ENCODE measurements around the gene ENPP7. TPM values are rescaled to one million over a fixed set of nuclear protein-coding genes. Genes with fewer than 3 reads are reported as not detected.

Gene ENPP7
- total RNA-seq, 4 donors from 2014 or later = not detected

- intact Hi-C loops (cut with DNase I; ENCODE audit: low total_unique reads) = no loop called here
- no peak for ATAC-seq
- peaks cover 17 to 30% (median 26%) of the 10 kb centered on the region in 3 donors for H3K27me3 ChIP-seq
- no peak for DNase-seq
- no peak overlapping the region for H3K27ac ChIP-seq
- no peak overlapping the region for H3K4me3 ChIP-seq
- H3K9me3 ChIP-seq = no peaks in the 10 kb centered on the region
- in situ Hi-C loops (cut with MboI; ENCODE audit: low sequenced_read_pairs in 4 of 4) = no loop called here
- H3K36me3 ChIP-seq = no peaks in the 10 kb centered on the region
- H3K4me1 ChIP-seq = no peaks in the 10 kb centered on the region
- TF ChIP-seq POLR2A (IDR thresholded peaks at IDR 0.05) = no peak
- TF ChIP-seq CTCF (IDR thresholded peaks at IDR 0.05 in 4 of 5, conservative IDR thresholded peaks at IDR 0.05 in 1 of 5) = no peak
Observed at GRCh38 chr17:79684132-79684985, 46.4 kb upstream of the ENPP7 start.

- no peak overlapping the region for H3K27ac ChIP-seq
- TF ChIP-seq POLR2A (IDR thresholded peaks at IDR 0.05) (no peak), CTCF (IDR thresholded peaks at IDR 0.05 in 4 of 5, conservative IDR thresholded peaks at IDR 0.05 in 1 of 5) (no peak)
- H3K9me3 ChIP-seq = no peaks in the 10 kb centered on the region
- no peak overlapping the region for H3K4me3 ChIP-seq
- ATAC-seq (no peak), DNase-seq (no peak)
- H3K4me1 ChIP-seq = no peaks in the 10 kb centered on the region
- in situ Hi-C loops (cut with MboI; ENCODE audit: low sequenced_read_pairs in 4 of 4) (no loop called here), intact Hi-C loops (cut with DNase I; ENCODE audit: low total_unique reads) (no loop called here)
- H3K27me3 ChIP-seq = peaks cover 14 to 26% (median 24%) of the 10 kb centered on the region in 3 donors
- no peaks in the 10 kb centered on the region for H3K36me3 ChIP-seq
Observed at GRCh38 chr17:79685121-79685520, 45.6 kb upstream of the ENPP7 start.

- ATAC-seq (no peak), DNase-seq (no peak)
- Histone ChIP-seq H3K27ac (no peak overlapping the region), H3K27me3 (peaks cover 11 to 26% (median 16%) of the 10 kb centered on the region in 3 donors), H3K4me1 (peaks cover 2 to 3% of the 10 kb centered on the region in 2 donors), H3K4me3 (no peak overlapping the region), H3K9me3 (no peaks in the 10 kb centered on the region), H3K36me3 (no peaks in the 10 kb centered on the region)
- TF ChIP-seq CTCF (IDR thresholded peaks at IDR 0.05 in 4 of 5, conservative IDR thresholded peaks at IDR 0.05 in 1 of 5) (no peak), POLR2A (IDR thresholded peaks at IDR 0.05) (no peak)
- intact Hi-C loops (cut with DNase I; ENCODE audit: low total_unique reads) (no loop called here), in situ Hi-C loops (cut with MboI; ENCODE audit: low sequenced_read_pairs in 4 of 4) (no loop called here)
Observed at GRCh38 chr17:79686476-79686875, 44.3 kb upstream of the ENPP7 start.

- DNase-seq = no peak
- peaks cover 10% of the 10 kb centered on the region in 2 donors for H3K4me1 ChIP-seq
- H3K27me3 ChIP-seq = peaks cover 2 to 15% (median 10%) of the 10 kb centered on the region in 3 donors
- H3K9me3 ChIP-seq = no peaks in the 10 kb centered on the region
- intact Hi-C loops (cut with DNase I; ENCODE audit: low total_unique reads) (no loop called here), in situ Hi-C loops (cut with MboI; ENCODE audit: low sequenced_read_pairs in 4 of 4) (no loop called here)
- no peak overlapping the region for H3K27ac ChIP-seq
- no peak for ATAC-seq
- no peak overlapping the region for H3K4me3 ChIP-seq
- no peaks in the 10 kb centered on the region for H3K36me3 ChIP-seq
- no peak for TF ChIP-seq CTCF (IDR thresholded peaks at IDR 0.05 in 4 of 5, conservative IDR thresholded peaks at IDR 0.05 in 1 of 5)
- no peak for TF ChIP-seq POLR2A (IDR thresholded peaks at IDR 0.05)
Observed at GRCh38 chr17:79690466-79690865, 40.3 kb upstream of the ENPP7 start.
